H1 (cell line): ENCODE results near the gene PBX3. TPM values are rescaled to one million over a fixed set of nuclear protein-coding genes. Genes with fewer than 3 reads are reported as not detected.

Source experiments
- CTCF ChIA-PET: fragments of 300-600 bp; sonication (Branson Sonifier 250); formaldehyde crosslinking; loops from one replicate; lab custom pipeline; 2021; ENCODE audit not compliant: partially characterized antibody; lab: Charles Lee
- POLR2A ChIA-PET: fragments of 300-600 bp; sonication (Branson Sonifier 250); formaldehyde crosslinking; loops from one replicate; lab custom pipeline; 2021; ENCODE audit warnings: inconsistent platforms; ENCODE audit not compliant: partially characterized antibody; lab: Charles Lee
- DNase-seq, 2 experiments: peaks; one replicate each; pipeline versions ENCODE4 v3.0.0 to v3.0.0-alpha.2; 2010 to 2022; ENCODE audit warnings: low spot score in 2 of 2, low read depth in 1 of 2, mixed read lengths in 1 of 2
- FAIRE-seq: peaks from 2 replicates; lab custom pipeline; 2011; peaks lifted over from hg19 to GRCh38; lab: Jason Lieb, UNC
- H2AFZ ChIP-seq: 2 replicates; pipeline ENCODE4 v1.8.1; 2012; ENCODE audit warnings: low read length, inconsistent platforms
- H2AK5ac ChIP-seq: 2 replicates; pipeline ENCODE4 v1.6.1; 2013; ENCODE audit warnings: low read depth, low read length
- H2BK120ac ChIP-seq: replicated peaks from 2 replicates; pipeline ENCODE3; 2013; ENCODE audit warnings: low read depth, low read length, inconsistent platforms
- H2BK12ac ChIP-seq: 2 replicates; pipeline ENCODE4 v1.6.1; 2013; ENCODE audit warnings: low read depth, low read length
- H2BK15ac ChIP-seq: 2 replicates; pipeline ENCODE4 v1.6.1; 2013; ENCODE audit warnings: low read length
- H2BK20ac ChIP-seq: 2 replicates; pipeline ENCODE4 v1.6.1; 2013; ENCODE audit warnings: low read length
- H2BK5ac ChIP-seq: 2 replicates; pipeline ENCODE4 v1.6.1; 2013; ENCODE audit warnings: low read depth, low read length
- H3K14ac ChIP-seq: 2 replicates; pipeline ENCODE4 v1.6.1; 2013; ENCODE audit warnings: inconsistent platforms; ENCODE audit not compliant: insufficient read length
- H3K18ac ChIP-seq: 2 replicates; pipeline ENCODE4 v1.6.1; 2013; ENCODE audit warnings: low read length; ENCODE audit errors: extremely low read depth
- H3K23ac ChIP-seq: 2 replicates; pipeline ENCODE4 v1.6.1; 2013; ENCODE audit warnings: inconsistent platforms; ENCODE audit not compliant: insufficient read length
- H3K23me2 ChIP-seq: 2 replicates; pipeline ENCODE4 v1.6.1; 2013; ENCODE audit warnings: low read depth, low read length
- H3K27ac ChIP-seq: 2 replicates; pipeline ENCODE4 v1.6.1; 2011; ENCODE audit warnings: low read depth, low read length, inconsistent platforms
- H3K27me3 ChIP-seq, 4 experiments: replicated peaks in 1 of 4; 1 replicate in 1 of 4; 2 replicates in 3 of 4; pipeline versions ENCODE4 v1.6.1 to v1.8.1; 2011 to 2013; ENCODE audit warnings: low read length in 3 of 4, mild to moderate bottlenecking in 3 of 4, inconsistent platforms in 2 of 4, mixed read lengths in 2 of 4, moderate library complexity in 1 of 4; ENCODE audit not compliant: control insufficient read depth in 3 of 4, insufficient read depth in 3 of 4; ENCODE audit errors: extremely low read depth in 1 of 4
- H3K36me3 ChIP-seq, 4 experiments: 2 replicates each; pipeline versions ENCODE4 v1.6.1 to v1.8.1; 2011 to 2013; ENCODE audit warnings: mild to moderate bottlenecking in 4 of 4, low read length in 3 of 4, moderate library complexity in 2 of 4, control low read depth in 1 of 4, inconsistent platforms in 1 of 4; ENCODE audit not compliant: insufficient read depth in 4 of 4, control insufficient read depth in 2 of 4
- H3K4ac ChIP-seq: replicated peaks from 2 replicates; pipeline ENCODE3; 2013; ENCODE audit warnings: low read length, low read depth, mixed read lengths, inconsistent platforms; ENCODE audit not compliant: insufficient read length
- H3K4me1 ChIP-seq, 4 experiments: replicated peaks in 1 of 4; 1 replicate in 1 of 4; 2 replicates in 3 of 4; pipeline versions ENCODE4 v1.6.1 to v1.8.1; 2011 to 2013; ENCODE audit warnings: low read length in 3 of 4, inconsistent platforms in 2 of 4, mixed read lengths in 1 of 4; ENCODE audit not compliant: insufficient read depth in 4 of 4, control insufficient read depth in 3 of 4
- H3K4me2 ChIP-seq, 2 experiments: 2 replicates each; pipeline versions ENCODE4 v1.6.1 to v1.8.1; 2011 to 2013; ENCODE audit warnings: low read depth in 2 of 2, low read length in 2 of 2, control low read depth in 1 of 2, inconsistent platforms in 1 of 2, mild to moderate bottlenecking in 1 of 2; ENCODE audit not compliant: insufficient read depth in 1 of 2
- H3K4me3 ChIP-seq, 4 experiments: fragments of 200-600, 300-600 bp in 1 of 4; sonication (generic), shearing (Covaris generic), sonication (Bioruptor Twin) in 1 of 4; 2 replicates each; pipeline versions ENCODE4 v1.5.1 to v1.8.1; 2011 to 2016; ENCODE audit warnings: low read length in 4 of 4, low read depth in 3 of 4, control low read depth in 2 of 4, inconsistent platforms in 2 of 4, mild to moderate bottlenecking in 2 of 4, mixed read lengths in 1 of 4, moderate library complexity in 1 of 4; ENCODE audit not compliant: insufficient read depth in 2 of 4; ENCODE audit errors: extremely low read depth in 1 of 4
- H3K56ac ChIP-seq: replicated peaks from 2 replicates; pipeline ENCODE3; 2013; ENCODE audit warnings: low read depth, mild to moderate bottlenecking, mixed read lengths, low read length, inconsistent platforms; ENCODE audit not compliant: insufficient read length
- H3K79me1 ChIP-seq: 2 replicates; pipeline ENCODE4 v1.6.1; 2013; ENCODE audit warnings: low read depth, low read length, control low read depth
- H3K79me2 ChIP-seq, 2 experiments: 2 replicates each; pipeline versions ENCODE4 v1.6.1 to v1.8.1; 2012 to 2013; ENCODE audit warnings: low read length in 2 of 2, mild to moderate bottlenecking in 2 of 2, inconsistent platforms in 1 of 2; ENCODE audit not compliant: insufficient read depth in 2 of 2, control insufficient read depth in 1 of 2
- H3K9ac ChIP-seq, 4 experiments: replicated peaks in 1 of 4; 1 replicate in 1 of 4; 2 replicates in 3 of 4; pipeline versions ENCODE4 v1.6.1 to v1.8.1; 2011 to 2013; ENCODE audit warnings: low read depth in 3 of 4, low read length in 3 of 4, control low read depth in 2 of 4, mild to moderate bottlenecking in 2 of 4, moderate library complexity in 2 of 4, inconsistent platforms in 1 of 4; ENCODE audit errors: extremely low read depth in 1 of 4
- H3K9me3 ChIP-seq, 2 experiments: 2 replicates each; pipeline versions ENCODE4 v1.6.1 to v1.8.1; 2012 to 2013; ENCODE audit warnings: mild to moderate bottlenecking in 2 of 2, moderate library complexity in 2 of 2, control low read depth in 1 of 2, inconsistent platforms in 1 of 2, low read depth in 1 of 2, low read length in 1 of 2, mixed read lengths in 1 of 2; ENCODE audit not compliant: insufficient read depth in 2 of 2
- H4K20me1 ChIP-seq, 2 experiments: replicated peaks in 1 of 2; 2 replicates each; pipeline versions ENCODE3 to v1.8.1; 2011 to 2013; ENCODE audit warnings: inconsistent platforms in 2 of 2, low read length in 2 of 2, mild to moderate bottlenecking in 1 of 2; ENCODE audit not compliant: insufficient read depth in 2 of 2, control insufficient read depth in 1 of 2
- H4K5ac ChIP-seq: 2 replicates; pipeline ENCODE4 v1.6.1; 2013; ENCODE audit warnings: low read length, low read depth, mixed read lengths, inconsistent platforms; ENCODE audit not compliant: insufficient read length
- H4K8ac ChIP-seq: 2 replicates; pipeline ENCODE4 v1.8.0; 2013; ENCODE audit warnings: mild to moderate bottlenecking, moderate library complexity, low read length, inconsistent platforms; ENCODE audit not compliant: insufficient read depth; ENCODE audit errors: extremely low read depth
- H4K91ac ChIP-seq: replicated peaks from 2 replicates; pipeline ENCODE3; 2013; ENCODE audit warnings: low read length, mixed read lengths, inconsistent platforms; ENCODE audit not compliant: insufficient read length
- HDAC6 ChIP-seq: IDR thresholded peaks from one replicate; pipeline ENCODE4 v1.7.1; 2012; ENCODE audit warnings: low read depth, mild to moderate bottlenecking, inconsistent platforms, low read length, moderate library complexity
- JUND ChIP-seq: IDR thresholded peaks from 2 replicates; pipeline ENCODE4 v1.6.1; 2011; ENCODE audit warnings: mild to moderate bottlenecking, improper control_type of control experiment, low read length
- NANOG ChIP-seq: IDR thresholded peaks from 2 replicates; pipeline ENCODE4 v1.6.1; 2011; ENCODE audit warnings: low read length, low read depth, mild to moderate bottlenecking, inconsistent platforms; ENCODE audit not compliant: insufficient read depth, poor library complexity, severe bottlenecking
- SIN3A ChIP-seq, 2 experiments: IDR thresholded peaks in 1 of 2; conservative IDR thresholded peaks in 1 of 2; 2 replicates each; pipeline ENCODE4 v1.6.1; 2011 to 2012; ENCODE audit warnings: low read length in 2 of 2, improper control_type of control experiment in 1 of 2, low read depth in 1 of 2, mild to moderate bottlenecking in 1 of 2
- TEAD4 ChIP-seq: IDR thresholded peaks from 2 replicates; pipeline ENCODE4 v1.6.1; 2012; ENCODE audit warnings: low read depth, low read length, inconsistent platforms, mixed read lengths
- WGBS, 2 experiments: shearing (Covaris generic) in 1 of 2; methylation state at CpG; one replicate each; pipeline versions ENCODE4 v1.1.6 to v1.1.7; 2013 to 2015; ENCODE audit warnings: low lambda C conversion rate in 2 of 2, mixed read lengths in 2 of 2, inconsistent platforms in 1 of 2, low coverage in 1 of 2, missing lambda C conversion rate in 1 of 2; ENCODE audit not compliant: insufficient replicate concordance in 2 of 2, insufficient coverage in 1 of 2, insufficient read length in 1 of 2; ENCODE audit errors: extremely low coverage in 1 of 2, missing lambda C conversion rate in 1 of 2; 5-methylcytosine and 5-hydroxymethylcytosine counted together
- polyA plus RNA-seq, 7 experiments: library from polyadenylated mRNA; depleted of rRNA in 3 of 7; stranded (reverse) in 5 of 7; unstranded in 2 of 7; fragments of >200 nt in 5 of 7; fragments of 200-250 nt in 2 of 7; gene quantifications; 1 replicate in 5 of 7; 2 replicates in 1 of 7; 4 replicates in 1 of 7; pipeline versions ENCODE4 v1.2.1 to v1.2.3, GENCODE V29; 2011 to 2013; ENCODE audit warnings: missing spikeins in 2 of 7, mixed read lengths in 2 of 7
- total RNA-seq: library from RNA; stranded (reverse); fragmentation: NEBNext Ultra II Directional; extraction: Animal tissue kit (Norgen Biotek cat#: 25700); gene quantifications from 2 replicates; pipeline ENCODE4 v1.2.1, GENCODE V29; 2021

The PBX3 gene
- total and polyA plus RNA-seq, 2 of the 8 experiments (the other 6 are each of a cell fraction or from before 2014, with no cell fraction given) = 22.7 to 44.3 TPM

- Histone ChIP-seq H3K23me2 (no peaks in the 10 kb centered on the region), H3K36me3 (no peaks in the 10 kb centered on the region; a peak in 1 of 8 replicates), H3K56ac (no peak overlapping the region), H2BK120ac (no peak overlapping the region), H3K79me1 (no peaks in the 10 kb centered on the region; the same call in 1 of the 2 replicates), H2BK5ac (no peak overlapping the region), H2BK12ac (no peak overlapping the region), H2BK15ac (no peak overlapping the region), H3K14ac (no peak overlapping the region), H3K79me2 (peaks cover 0 to 47% of the 10 kb centered on the region in 2 experiments; a peak in 2 of 4 replicates), H3K4ac (no peak overlapping the region), H4K91ac (no peak overlapping the region), H2AFZ (no peak overlapping the region), H3K23ac (no peak overlapping the region), H2BK20ac (no peak overlapping the region), H3K4me2 (no peak overlapping the region), H3K4me1 (no peaks in the 10 kb centered on the region), H3K9ac (no peak overlapping the region), H3K4me3 (no peak overlapping the region), H3K27ac (no peak overlapping the region), H4K8ac (no peak overlapping the region), H3K18ac (no peak overlapping the region), H2AK5ac (no peak overlapping the region), H4K5ac (no peak overlapping the region), H4K20me1 (no peaks in the 10 kb centered on the region), H3K27me3 (no peaks in the 10 kb centered on the region), H3K9me3 (no peaks in the 10 kb centered on the region)
- 83% methylated on average over 1 of the region's 1 CpG; no CpG with 5 or more reads in 1 of the 2 experiments for WGBS, 2 experiments
- no peak for FAIRE-seq
- CTCF ChIA-PET = no interaction called here
- DNase-seq = no peak
- POLR2A ChIA-PET = no interaction called here
- TF ChIP-seq NANOG (no peak), TEAD4 (no peak), HDAC6 (no peak), JUND (no peak), SIN3A (conservative IDR thresholded peaks at IDR 0.05 in 1 of 2, IDR thresholded peaks at IDR 0.05 in 1 of 2; ENCODE audit: low read depth in 1 of 2, low read length in 2 of 2) (no peak)
Observed at GRCh38 chr9:125831616-125832015, 84.4 kb downstream of the PBX3 start.
